ENCODE data around the gene OR6C6. TPM values are rescaled to one million over a fixed set of nuclear protein-coding genes. Genes with fewer than 3 reads are reported as not detected.
"Not testable (repeated sequence)": the region's sequence is repeated elsewhere in the genome, so short reads cannot be mapped to it uniquely, and the experiment has no call there.

The OR6C6 gene
- not detected in 2 replicates for total RNA-seq (2014; rRNA removed; shearing (Covaris generic))
- not detected in 2 replicates for polyA plus RNA-seq (2015; cell fraction: cytosol; rRNA removed)
- polyA plus RNA-seq (2015; cell fraction: nucleus; rRNA removed) = not detected in 2 replicates

DNA sequence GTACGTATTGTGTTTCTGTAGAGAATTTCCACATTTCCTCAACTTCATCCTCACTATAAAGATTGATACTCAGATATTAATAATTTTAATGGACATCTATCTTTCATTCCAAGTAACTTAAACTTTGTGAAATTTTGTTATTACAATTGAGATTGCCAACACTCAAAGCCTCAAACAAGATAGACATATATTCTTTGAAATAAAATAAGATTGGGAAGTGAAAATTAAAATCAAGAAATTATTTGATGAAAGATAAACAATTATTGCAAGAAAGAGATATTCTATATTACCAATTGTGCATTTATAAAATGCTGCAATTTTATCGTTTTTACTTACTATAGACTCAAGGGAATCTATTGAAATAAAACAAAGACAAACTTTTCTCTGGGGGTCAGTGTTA, at the start of gene OR6C6:
TSS of gene OR6C6 (minus strand) at position 101 of the 400 bp plus-strand sequence. CDS start 1,337 bp downstream, outside the sequence.
- DNase-seq (ENCODE audit: low read depth) = no peak

DNA sequence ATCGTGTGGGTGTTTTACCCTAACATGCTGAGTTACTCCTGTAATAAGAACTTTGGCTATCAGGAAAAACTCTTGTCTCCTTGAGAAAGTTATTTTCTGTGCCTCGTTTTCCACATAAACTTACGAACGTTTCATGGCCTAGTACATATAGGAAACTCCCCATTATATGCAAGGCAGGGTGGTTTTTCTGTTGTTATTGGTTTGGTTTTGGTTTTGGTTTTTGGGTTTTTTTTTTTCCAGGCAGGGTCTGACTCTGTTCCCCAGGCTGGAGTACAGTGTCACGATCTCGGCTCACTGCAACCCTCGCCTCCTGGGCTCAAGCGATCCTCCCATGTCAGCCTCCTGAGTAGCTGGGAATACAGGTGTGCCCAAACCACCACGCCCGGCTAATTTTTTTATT, 39.6 kb upstream of the OR6C6 start:
- DNase-seq (ENCODE audit: low read depth) = no peak

DNA sequence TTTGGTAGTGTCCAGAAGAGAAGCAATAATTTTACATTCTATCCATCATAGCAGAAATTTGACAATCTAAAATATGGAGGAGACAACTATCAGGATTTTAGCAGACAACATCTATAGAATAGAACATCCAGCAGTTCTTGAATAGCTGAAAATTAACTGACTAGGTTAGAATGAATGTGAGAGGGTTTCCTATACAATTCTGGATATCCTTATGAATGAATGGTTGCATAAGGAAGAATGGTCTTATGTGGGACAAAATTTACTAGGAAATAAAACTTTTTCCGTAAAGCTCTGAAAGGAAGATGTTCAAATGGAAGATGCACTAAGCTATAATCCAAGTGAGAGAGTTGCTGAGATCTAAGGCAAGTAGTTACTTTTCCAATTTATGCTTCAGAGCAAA, 34.1 kb upstream of the OR6C6 start, which contains the start of gene OR6C3:
TSS of gene OR6C3 (plus strand) at position 301 of the 400 bp plus-strand sequence. CDS start 955 bp downstream, outside the sequence.
- DNase-seq (ENCODE audit: low read depth) = no peak

DNA sequence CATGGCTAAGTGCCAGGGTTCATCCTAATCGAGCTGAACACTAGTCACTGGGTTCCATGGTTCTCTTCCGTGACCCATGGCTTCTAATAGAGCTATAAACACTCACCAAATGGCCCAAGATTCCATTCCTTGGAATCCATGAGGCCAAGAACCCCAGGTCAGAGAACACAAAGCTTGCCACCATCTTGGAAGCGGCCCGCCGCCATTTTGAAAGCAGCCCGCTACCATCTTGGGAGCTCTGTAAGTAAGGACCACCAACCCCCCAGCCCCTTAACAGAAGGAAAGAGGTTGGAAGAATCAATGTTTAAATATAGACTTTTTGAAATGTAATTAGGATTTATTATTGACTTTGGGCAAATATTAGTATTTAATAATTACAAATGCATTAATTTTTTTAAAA, 29.4 kb upstream of the OR6C6 start:
- DNase-seq (ENCODE audit: low read depth) = not testable (repeated sequence)

DNA sequence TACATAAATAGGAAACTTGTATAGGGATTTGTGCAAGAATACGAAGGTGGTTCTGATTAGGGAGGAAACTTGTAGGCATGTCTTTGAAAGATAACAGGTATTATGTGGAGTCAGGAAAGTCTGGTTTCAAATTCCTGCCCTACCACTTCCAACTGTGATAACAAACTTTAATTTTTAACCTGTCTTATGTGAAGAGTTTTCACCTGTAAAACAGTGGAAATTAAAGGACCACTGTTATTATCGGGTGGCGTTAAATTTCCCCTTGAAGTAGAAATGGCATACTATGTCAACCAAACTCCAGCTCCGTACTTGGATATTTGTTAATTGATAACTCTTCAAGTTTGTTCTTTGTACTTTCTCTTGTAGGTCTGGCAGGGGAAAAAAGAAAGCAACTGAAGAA, 23.8 kb upstream of the OR6C6 start:
- DNase-seq (ENCODE audit: low read depth) = no peak

DNA sequence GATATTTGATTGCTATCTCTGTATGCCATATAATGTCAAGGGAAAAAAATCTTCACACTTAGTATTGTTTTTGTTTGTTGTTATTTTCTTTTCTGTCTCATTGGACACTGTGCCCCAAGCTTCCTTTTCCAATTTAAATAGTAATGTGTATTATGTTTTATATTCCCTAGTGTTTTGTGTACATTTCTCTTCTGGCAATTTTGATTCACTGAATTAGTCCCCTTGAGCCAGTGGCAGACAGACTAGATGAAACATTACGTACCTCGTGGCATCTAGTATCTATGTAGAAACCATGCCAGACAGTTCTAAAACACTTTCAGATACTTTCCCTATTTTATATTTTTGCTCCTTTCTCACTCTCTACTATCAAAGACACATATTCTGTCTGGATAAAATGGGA, 17.7 kb upstream of the OR6C6 start, which contains the start of gene OR6C1:
TSS of gene OR6C1 (plus strand) at position 301 of the 400 bp plus-strand sequence. CDS start 6,257 bp downstream, outside the sequence.
- DNase-seq (ENCODE audit: low read depth) = no peak

DNA sequence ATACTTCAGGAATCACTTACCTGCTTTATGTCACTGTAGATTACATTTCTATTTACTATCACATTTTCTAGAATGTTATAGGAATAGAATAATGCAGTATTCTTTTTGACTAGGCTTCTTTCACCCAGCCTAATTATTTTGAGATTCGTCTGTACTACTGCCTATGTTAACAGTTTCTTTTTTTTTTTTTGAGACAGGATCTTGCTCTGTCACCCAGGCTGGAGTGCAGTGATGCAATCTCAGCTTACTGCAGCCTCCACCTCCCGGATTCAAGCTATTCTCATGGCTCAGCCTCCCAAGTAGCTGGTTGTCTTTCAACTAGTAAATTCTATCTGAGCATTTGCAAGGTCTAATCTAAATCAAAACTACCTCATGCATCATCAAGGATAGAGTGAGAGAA, 6.4 kb downstream of the OR6C6 start:
- no peak for DNase-seq (ENCODE audit: low read depth)

DNA sequence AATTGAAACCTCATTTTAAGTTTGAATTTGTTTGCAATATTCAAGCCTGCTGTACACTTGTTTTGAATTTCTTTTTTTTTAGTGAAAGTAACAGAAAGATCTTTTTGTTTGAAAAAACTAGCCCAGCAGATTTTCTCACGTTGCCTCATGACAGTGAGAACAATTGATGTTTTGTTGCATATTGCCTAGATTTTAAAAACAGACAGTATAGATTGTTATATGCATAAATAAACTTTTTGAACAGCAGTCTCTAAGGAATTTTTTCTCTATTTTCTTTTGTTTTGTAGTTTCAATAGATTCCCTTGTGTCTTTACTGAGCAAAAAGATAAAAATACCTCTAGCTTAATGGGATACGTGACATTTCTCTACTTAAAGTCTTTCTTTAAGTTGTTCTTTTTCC, 15.4 kb downstream of the OR6C6 start:
- DNase-seq (ENCODE audit: low read depth) = no peak

DNA sequence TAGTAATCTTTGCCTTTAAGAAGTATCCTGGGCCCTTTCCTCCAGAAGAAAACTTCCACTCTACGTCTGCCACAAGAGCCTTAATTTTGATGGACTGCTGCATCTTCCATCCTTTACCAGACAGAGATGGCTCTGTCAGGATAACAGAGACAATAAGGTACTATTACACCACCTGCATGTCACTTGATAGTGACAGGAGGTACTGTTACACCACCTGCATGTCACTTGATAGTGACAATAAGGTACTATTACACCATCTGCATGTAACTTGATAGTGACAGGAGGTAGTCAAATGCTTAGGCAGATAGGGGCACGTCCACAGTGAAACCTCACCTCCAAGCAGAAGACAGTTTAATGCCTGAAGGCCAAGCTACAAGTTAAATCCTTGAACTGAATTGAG, 38.1 kb downstream of the OR6C6 start:
- no peak for DNase-seq (ENCODE audit: low read depth)

DNA sequence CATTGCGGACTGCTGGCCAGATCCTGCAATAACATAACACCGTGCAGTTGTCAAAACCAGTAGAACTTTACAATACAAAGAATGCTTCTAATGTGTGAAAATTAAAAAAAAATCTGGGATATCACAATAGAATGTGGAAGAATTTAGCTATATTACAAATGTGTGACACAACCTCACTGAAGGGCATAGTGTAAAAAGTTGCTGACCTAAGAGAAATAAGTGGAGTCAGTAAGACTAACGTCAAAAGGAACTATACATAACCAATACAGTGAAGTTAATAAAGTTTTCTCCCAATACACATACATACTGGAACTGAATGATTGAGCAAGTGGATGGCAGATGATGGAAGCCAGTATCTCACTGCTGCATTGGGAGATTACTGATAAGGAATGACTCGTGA, 39.5 kb downstream of the OR6C6 start:
- no peak for DNase-seq (ENCODE audit: low read depth)

DNA sequence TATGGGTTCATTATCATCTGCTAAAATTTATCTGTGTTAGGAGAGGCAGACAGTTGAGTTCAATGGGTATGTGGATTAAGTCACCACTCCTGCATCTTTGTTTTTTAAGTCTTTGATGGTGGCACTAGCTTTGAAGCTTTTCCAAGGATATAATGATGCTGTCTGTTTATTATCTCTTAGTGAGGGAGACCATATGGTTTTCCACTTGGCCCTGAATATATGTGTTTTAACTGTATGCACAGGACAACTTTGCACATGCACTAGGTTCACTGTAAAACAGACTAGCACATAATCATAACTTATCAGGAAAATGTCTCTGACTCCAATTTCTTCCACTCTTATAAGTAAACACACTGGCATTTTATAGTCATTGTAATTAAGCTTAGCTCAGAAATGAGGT, 43.1 kb downstream of the OR6C6 start:
- no peak for DNase-seq (ENCODE audit: low read depth)

DNA sequence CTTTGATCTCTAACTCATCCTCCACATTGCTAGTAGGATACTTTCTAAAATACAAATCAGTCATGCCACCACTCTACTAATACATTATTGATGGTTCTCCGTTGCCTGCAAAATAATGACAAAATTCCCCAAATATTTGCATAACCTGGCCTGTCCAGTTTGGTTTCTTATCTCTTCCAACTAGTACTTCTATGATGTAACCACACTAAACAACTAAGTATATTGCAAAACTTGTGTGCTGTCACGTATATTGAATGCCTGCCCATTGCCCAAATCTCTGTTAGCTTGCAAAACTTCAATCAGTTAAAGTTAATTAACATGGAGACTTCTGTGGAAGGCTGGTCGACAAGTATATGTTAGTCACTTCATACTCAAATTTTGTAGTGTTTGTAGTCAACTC, 45.4 kb downstream of the OR6C6 start:
- DNase-seq (ENCODE audit: low read depth) = no peak

DNA sequence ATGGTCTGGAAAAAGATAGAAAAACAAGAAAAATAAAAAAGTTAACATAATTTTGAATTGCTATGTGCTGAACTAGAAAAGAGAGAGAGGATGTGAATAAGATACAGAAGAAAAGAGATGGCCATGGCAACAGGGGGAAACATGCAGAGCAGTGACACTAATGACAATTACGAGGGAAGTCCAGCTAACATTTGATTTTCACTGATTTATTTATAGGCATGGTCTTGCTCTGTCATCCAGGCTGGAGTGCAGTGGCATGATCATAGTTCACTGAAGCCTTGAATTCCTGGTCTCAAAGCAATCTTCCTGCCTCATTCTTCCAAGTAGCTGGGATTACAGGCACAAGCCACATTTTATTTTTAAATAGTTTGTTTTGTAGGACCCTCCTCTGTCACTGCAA, 50.2 kb downstream of the OR6C6 start:
- DNase-seq (ENCODE audit: low read depth) = no peak

DNA sequence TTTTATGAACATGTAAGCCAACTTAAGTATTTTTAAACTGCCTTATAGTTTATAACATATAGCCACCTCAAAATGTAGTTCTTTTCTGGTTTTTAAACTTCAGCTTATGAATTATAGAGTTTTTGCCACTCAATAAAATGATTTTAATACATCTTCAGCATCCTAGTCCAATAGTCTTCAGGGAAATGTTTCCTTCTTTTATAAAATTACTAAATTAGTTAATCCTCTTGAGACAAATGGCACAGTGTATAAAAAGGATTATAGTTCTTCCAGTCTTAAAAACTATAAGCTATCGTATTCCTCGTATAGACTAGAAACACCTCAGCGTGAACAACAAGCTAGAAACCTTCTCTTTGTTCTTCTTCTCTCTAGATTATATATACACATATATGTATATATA, 52.1 kb downstream of the OR6C6 start, which contains the start of gene OR6C74:
TSS of gene OR6C74 (plus strand) at position 301 of the 400 bp plus-strand sequence. CDS start 2,679 bp downstream, outside the sequence.
- DNase-seq (ENCODE audit: low read depth) = no peak

Other genes with a start within 250 kb of the OR6C6 start
- gene OR9K2, start 170.2 kb downstream of the OR6C6 start, total RNA-seq (2014; rRNA removed; shearing (Covaris generic)) = not detected in 2 replicates
- gene OR10A7, start 75.5 kb downstream of the OR6C6 start, total RNA-seq (2014; rRNA removed; shearing (Covaris generic)) = not detected in 2 replicates
- not detected in 2 replicates for gene OR6C74, start 52.0 kb downstream of the OR6C6 start, total RNA-seq (2014; rRNA removed; shearing (Covaris generic))
- gene OR6C1, start 17.8 kb upstream of the OR6C6 start, total RNA-seq (2014; rRNA removed; shearing (Covaris generic)) = not detected in 2 replicates
- not detected in 2 replicates for gene OR6C3, start 34.2 kb upstream of the OR6C6 start, total RNA-seq (2014; rRNA removed; shearing (Covaris generic))
- not detected in 2 replicates for gene OR6C75, start 66.4 kb upstream of the OR6C6 start, total RNA-seq (2014; rRNA removed; shearing (Covaris generic))
- not detected in 2 replicates for gene OR6C65, start 104.0 kb upstream of the OR6C6 start, total RNA-seq (2014; rRNA removed; shearing (Covaris generic))
- gene OR6C76, start 129.7 kb upstream of the OR6C6 start, total RNA-seq (2014; rRNA removed; shearing (Covaris generic)) = not detected in 2 replicates
- gene OR6C2, start 147.5 kb upstream of the OR6C6 start, total RNA-seq (2014; rRNA removed; shearing (Covaris generic)) = not detected in 2 replicates
- not detected in 2 replicates for gene OR6C70, start 173.6 kb upstream of the OR6C6 start, total RNA-seq (2014; rRNA removed; shearing (Covaris generic))
- not detected in 2 replicates for gene OR6C68, start 195.8 kb upstream of the OR6C6 start, total RNA-seq (2014; rRNA removed; shearing (Covaris generic))

Data from HT1080 (cell line).